Activated CD8-positive, alpha-beta T cell treated with anti-CD3 and anti-CD28 coated beads for 36 hours (primary cell): ENCODE results near the gene IKZF3. TPM values are rescaled to one million over a fixed set of nuclear protein-coding genes. Genes with fewer than 3 reads are reported as not detected.
A peak's percentile ranks its signal among the peaks of the same experiment; 100 is the strongest.

Experiments
- ATAC-seq: fragments of 200-7000 bp; cut with Tn5 transposase; one replicate; pipeline ENCODE4 v1.10.0; 2021; ENCODE audit warnings: mild to moderate bottlenecking, moderate library complexity
- CTCF ChIA-PET: fragments of 350-600 bp; sonication (Branson Sonifier 250); formaldehyde crosslinking; loops from one replicate; lab custom pipeline; 2021; ENCODE audit warnings: antibody characterized with exemption; lab: Charles Lee
- POLR2A ChIA-PET: fragments of 350-600 bp; sonication (Branson Sonifier 250); formaldehyde crosslinking; loops from one replicate; lab custom pipeline; 2021; ENCODE audit warnings: antibody characterized with exemption; lab: Charles Lee
- DNase-seq: peaks from one replicate; pipeline ENCODE4 v3.0.0-alpha.2; 2020
- H3K27ac Mint-ChIP-seq: one replicate; pipeline ENCODE4 v1.8.0; 2021; ENCODE audit warnings: mild to moderate bottlenecking, mixed read lengths
- H3K27me3 Mint-ChIP-seq: one replicate; pipeline ENCODE4 v1.8.0; 2021; ENCODE audit warnings: mixed read lengths
- H3K36me3 Mint-ChIP-seq: one replicate; pipeline ENCODE4 v1.8.0; 2021; ENCODE audit warnings: low read depth, mixed read lengths
- H3K4me1 Mint-ChIP-seq: one replicate; pipeline ENCODE4 v1.8.0; 2021; ENCODE audit warnings: low read depth, mixed read lengths
- H3K4me3 Mint-ChIP-seq: one replicate; pipeline ENCODE4 v1.8.0; 2021; ENCODE audit warnings: mild to moderate bottlenecking, moderate library complexity, mixed read lengths
- H3K9me3 Mint-ChIP-seq: one replicate; pipeline ENCODE4 v1.8.0; 2021; ENCODE audit warnings: mixed read lengths
- intact Hi-C: fragments of 100-400 bp; cut with micrococcal nuclease; formaldehyde crosslinking; loops from one replicate; pipeline ENCODE4 v1.10.0; 2022
- total RNA-seq, 2 experiments: library from RNA; stranded (reverse); gene quantifications; one replicate each; pipeline ENCODE4 v1.2.3, GENCODE V29; 2021
- TF ChIP-seq, protein P1 (sequence below): fragments of 200-600 bp; IDR thresholded peaks from one replicate; pipeline ENCODE4 v1.8.0; 2022; ENCODE audit warnings: antibody characterized with exemption, mild to moderate bottlenecking

The IKZF3 gene
- total RNA-seq, 2 experiments from 2014 or later: 52.1 to 52.2 TPM

DNA sequence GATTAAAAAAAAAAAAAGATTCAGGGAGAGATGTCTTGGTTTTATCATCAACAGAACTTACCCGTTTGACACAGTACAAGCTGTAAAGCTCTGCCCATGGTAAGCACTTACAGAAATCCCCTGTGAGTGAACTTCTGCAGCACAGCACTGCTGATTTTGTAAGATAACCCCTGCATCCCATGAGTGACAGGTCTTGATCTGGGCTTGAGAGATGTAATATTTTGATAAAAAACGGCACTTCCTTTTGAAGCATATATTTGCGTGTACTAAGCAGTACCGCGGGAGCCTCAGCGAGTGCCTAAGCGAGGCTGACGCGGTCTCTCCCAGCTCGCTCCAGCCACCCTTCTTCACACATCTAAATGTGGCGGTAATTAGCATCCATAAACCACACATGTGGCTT is 50.5 kb downstream of the IKZF3 start:
- DNase-seq (peak; percentile 78), ATAC-seq (peak; percentile 94)
- Mint-ChIP-seq H3K27ac (peak overlapping the region; percentile 80), H3K4me1 (peaks cover 64% of the 10 kb centered on the region), H3K4me3 (peak overlapping the region; percentile 62), H3K9me3 (no peaks in the 10 kb centered on the region), H3K36me3 (peaks cover 62% of the 10 kb centered on the region), H3K27me3 (no peaks in the 10 kb centered on the region)
- TF ChIP-seq, protein P1, sequence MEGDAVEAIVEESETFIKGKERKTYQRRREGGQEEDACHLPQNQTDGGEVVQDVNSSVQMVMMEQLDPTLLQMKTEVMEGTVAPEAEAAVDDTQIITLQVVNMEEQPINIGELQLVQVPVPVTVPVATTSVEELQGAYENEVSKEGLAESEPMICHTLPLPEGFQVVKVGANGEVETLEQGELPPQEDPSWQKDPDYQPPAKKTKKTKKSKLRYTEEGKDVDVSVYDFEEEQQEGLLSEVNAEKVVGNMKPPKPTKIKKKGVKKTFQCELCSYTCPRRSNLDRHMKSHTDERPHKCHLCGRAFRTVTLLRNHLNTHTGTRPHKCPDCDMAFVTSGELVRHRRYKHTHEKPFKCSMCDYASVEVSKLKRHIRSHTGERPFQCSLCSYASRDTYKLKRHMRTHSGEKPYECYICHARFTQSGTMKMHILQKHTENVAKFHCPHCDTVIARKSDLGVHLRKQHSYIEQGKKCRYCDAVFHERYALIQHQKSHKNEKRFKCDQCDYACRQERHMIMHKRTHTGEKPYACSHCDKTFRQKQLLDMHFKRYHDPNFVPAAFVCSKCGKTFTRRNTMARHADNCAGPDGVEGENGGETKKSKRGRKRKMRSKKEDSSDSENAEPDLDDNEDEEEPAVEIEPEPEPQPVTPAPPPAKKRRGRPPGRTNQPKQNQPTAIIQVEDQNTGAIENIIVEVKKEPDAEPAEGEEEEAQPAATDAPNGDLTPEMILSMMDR: no peak
- POLR2A ChIA-PET: interaction anchor here (1.2 to 2.0 kb wide), 7 partner anchors 11 to 58 kb away, joined by 3 to 7 read pairs (median 4); no protein-coding TSS in a partner anchor
- intact Hi-C loops: loop anchor here (5.0 kb wide), 1 partner anchor 41 kb away; no protein-coding TSS in a partner anchor
- CTCF ChIA-PET: interaction anchor here (0.7 to 2.7 kb wide), 7 partner anchors 11 to 192 kb away, joined by 3 to 7 read pairs (median 3); no protein-coding TSS in a partner anchor

DNA sequence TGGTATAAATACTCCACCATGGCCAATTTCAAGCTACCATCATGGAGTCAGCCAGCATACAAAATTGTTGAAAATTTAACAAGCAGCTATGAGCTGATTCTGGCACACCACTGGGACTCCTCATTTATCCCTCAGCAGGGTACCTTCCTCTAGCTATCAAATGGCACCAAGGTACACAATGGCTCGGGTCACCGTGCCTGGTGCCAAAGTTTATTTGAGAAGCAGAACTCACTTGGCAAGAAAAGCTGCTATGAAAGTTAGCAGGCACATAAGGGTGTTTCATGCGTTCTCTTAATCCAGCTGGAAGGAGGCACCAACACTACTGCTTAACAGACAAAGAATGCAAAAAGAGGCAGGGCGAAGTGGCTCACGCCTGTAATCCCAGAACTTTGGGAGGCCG is 51.6 kb downstream of the IKZF3 start:
- no peaks in the 10 kb centered on the region for H3K9me3 Mint-ChIP-seq
- ATAC-seq: no peak
- ChIA-PET POLR2A (interaction anchor here (0.8 to 1.3 kb wide), 5 partner anchors 10 to 125 kb away, joined by 3 to 5 read pairs (median 3); partner anchors contain the start of gene PGAP3), CTCF (interaction anchor here (0.8 to 2.7 kb wide), 5 partner anchors 10 to 82 kb away, joined by 3 to 7 read pairs (median 4); no protein-coding TSS in a partner anchor)
- no peak overlapping the region for H3K4me3 Mint-ChIP-seq
- H3K27me3 Mint-ChIP-seq: no peaks in the 10 kb centered on the region
- H3K4me1 Mint-ChIP-seq: peaks cover 65% of the 10 kb centered on the region
- intact Hi-C loops: loop anchor here (5.0 kb wide), 1 partner anchor 40 kb away; no protein-coding TSS in a partner anchor
- H3K36me3 Mint-ChIP-seq: peaks cover 56% of the 10 kb centered on the region
- TF ChIP-seq, protein P1: no peak
- peak overlapping the region; percentile 60 for H3K27ac Mint-ChIP-seq
- DNase-seq: no peak

DNA sequence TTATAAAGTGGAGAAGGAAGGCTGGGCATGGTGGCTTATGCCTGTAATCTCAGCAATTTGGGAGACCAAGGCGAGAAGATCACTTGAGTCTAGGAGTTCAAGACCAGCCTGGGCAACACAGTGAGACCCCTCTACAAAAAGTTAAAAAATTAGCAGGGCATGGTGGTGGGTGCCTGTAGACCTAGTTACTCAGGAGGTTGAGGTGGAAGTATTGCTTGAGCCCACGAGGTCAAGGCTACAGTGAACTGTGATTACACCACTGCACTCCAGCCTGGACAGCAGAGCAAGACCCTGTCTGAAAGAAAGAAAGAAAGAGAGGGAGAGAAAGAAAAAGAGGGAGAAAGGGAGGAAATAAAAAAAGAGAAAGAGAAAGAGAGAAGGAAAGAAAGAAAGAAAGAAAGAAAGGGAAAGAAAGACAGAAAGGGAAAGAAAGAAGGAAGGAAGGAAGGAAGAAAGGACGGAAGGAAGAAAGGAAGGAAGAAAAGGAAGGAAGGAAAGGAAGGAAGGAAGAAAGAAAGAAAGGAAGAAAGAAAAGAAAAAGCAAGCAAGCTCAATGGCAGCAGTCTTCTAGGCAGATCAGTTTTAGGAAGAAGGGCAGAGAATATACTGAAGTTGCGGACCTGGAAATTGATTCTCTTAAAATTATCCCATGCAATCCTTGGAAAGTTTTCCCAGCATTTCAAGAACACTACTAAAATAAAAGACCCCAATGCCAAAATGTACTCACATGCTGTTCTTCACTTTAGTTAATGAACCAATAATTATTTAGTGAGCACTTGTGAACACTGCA is 53.0 kb downstream of the IKZF3 start:
- Mint-ChIP-seq H3K4me3 (no peak overlapping the region), H3K9me3 (no peaks in the 10 kb centered on the region), H3K27ac (peak overlapping the region; percentile 58), H3K27me3 (no peaks in the 10 kb centered on the region), H3K36me3 (peaks cover 52% of the 10 kb centered on the region), H3K4me1 (peaks cover 69% of the 10 kb centered on the region)
- ChIA-PET POLR2A (no interaction called here), CTCF (interaction anchor here (2.7 kb wide), 1 partner anchor 8 kb away, joined by 7 read pairs; no protein-coding TSS in a partner anchor)
- intact Hi-C loops: loop anchor here (5.0 kb wide), 1 partner anchor 39 kb away; no protein-coding TSS in a partner anchor
- TF ChIP-seq, protein P1: no peak
- DNase-seq: no peak
- ATAC-seq: no peak

DNA sequence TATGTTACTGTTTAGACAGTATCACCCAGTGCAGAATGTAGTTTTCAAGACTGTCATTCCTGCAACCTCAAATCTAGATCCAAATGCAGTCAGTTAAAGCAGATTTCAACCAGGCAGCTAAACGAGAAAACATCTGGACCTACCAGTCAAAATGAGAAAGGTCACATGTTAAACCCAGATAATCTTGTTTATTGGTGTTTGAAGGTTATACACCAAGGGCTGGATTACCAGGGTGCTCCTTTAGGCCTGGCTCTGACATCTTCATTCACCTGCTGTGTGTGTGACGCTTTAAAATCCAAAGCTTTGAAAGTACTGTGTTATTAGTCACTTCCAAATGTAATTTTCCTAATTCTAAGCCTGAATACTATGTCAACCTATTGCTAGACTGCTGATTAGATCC is 54.9 kb downstream of the IKZF3 start:
- Mint-ChIP-seq H3K36me3 (peaks cover 43% of the 10 kb centered on the region), H3K9me3 (no peaks in the 10 kb centered on the region), H3K27ac (no peak overlapping the region), H3K4me3 (no peak overlapping the region), H3K4me1 (peaks cover 73% of the 10 kb centered on the region), H3K27me3 (no peaks in the 10 kb centered on the region)
- ChIA-PET POLR2A (interaction anchor here (1.4 kb wide), 1 partner anchor 10 kb away, joined by 3 read pairs; no protein-coding TSS in a partner anchor), CTCF (no interaction called here)
- intact Hi-C loops: no loop called here
- TF ChIP-seq, protein P1: no peak
- DNase-seq (no peak), ATAC-seq (no peak)
